ENCODE measurements around the gene ZBED2.
"Not testable (repeated sequence)": the region's sequence is repeated elsewhere in the genome, so short reads cannot be mapped to it uniquely, and the experiment has no call there.

Gene ZBED2, protein sequence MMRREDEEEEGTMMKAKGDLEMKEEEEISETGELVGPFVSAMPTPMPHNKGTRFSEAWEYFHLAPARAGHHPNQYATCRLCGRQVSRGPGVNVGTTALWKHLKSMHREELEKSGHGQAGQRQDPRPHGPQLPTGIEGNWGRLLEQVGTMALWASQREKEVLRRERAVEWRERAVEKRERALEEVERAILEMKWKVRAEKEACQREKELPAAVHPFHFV

DNA sequence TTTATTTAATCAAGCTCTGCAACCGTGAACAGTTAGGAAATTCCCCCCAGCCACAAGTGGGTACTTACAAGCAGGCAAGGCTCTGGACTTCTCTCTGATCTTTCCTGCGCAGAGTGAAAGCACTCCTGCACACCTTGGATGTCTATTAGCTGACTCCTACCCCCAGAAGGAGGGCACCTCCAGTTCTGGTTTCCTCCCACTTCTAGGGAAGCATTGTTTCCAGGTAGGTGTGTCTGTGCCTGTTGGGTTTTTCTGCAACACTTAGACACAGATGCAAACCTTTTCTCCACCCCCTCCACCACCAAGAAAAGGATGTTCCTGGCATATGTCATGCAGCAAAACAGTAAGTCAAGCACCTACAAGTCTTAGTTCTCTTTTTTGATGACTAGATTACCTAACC is at the start of gene ZBED2:
Gene ZBED2, minus strand, starts transcription at position 115 of the 400 bp plus-strand sequence. CDS start 1,145 bp downstream, outside the sequence.
- no peak for DNase-seq

- no peak for DNase-seq
These were observed 44.2 kb upstream of the ZBED2 start for GRCh38 chr3:111639316-111639715.

GRCh38 chr3:111636366-111636885 is 41.3 kb upstream of the ZBED2 start:
- no peak for DNase-seq

- no peak for DNase-seq
These were observed 40.3 kb upstream of the ZBED2 start for GRCh38 chr3:111635403-111635802.

DNA sequence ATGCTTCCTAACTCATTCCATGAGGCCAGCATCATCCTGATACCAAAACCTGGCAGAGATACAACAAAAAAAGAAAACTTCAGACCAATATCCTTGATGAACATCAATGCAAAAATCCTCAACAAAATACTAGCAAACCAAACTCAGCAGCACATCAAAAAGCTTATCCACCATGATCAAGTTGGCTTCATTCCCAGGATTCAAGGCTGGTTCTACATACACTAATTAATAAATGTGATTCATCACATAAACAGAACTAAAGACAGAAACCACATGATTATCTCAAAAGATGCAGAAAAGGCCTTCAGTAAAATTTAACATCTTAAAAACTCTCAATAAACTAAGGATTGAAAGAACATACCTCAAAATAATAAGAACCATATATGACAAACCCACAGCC is 35.5 kb upstream of the ZBED2 start:
- DNase-seq: not testable (repeated sequence)

DNA sequence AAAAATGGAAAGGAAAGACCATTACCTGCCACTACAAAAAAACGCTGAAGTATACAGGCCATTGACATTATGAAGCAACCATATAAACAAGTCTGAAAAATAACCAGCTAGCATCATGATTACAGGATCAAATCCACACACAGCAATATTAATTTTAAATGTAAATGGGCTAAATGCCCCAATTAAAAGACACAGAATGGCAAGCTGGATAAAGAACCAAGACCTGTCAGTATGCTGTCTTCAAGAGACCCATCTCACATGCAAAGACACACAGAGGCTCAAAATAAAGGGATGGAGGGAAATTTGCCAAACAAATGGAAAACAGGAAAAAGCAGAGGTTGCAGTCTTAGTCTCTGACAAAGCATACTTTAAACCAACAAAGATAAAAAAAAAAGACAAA is 33.9 kb upstream of the ZBED2 start:
- not testable (repeated sequence) for DNase-seq

GRCh38 chr3:111627092-111627491 is 31.9 kb upstream of the ZBED2 start:
- DNase-seq: no peak

DNA sequence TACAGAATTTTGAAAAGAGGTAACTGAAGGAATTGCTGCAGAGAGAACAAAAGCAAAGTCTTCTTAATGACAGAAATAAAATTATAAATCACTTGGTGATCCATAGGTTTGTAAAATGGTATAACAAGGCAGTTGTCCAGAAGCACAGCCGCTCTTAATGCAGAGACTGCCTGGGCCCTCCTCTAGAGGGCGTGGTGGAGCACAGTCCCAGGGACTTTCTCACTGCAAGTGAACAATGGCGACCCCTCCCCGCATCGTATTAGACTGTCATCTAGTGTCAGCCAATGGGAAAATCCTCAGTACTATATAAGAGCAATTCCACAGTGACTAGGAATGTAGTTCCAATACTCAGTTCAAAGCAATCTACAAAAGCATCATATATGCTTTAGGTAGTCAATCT is 26.4 kb upstream of the ZBED2 start:
- no peak for DNase-seq

DNA sequence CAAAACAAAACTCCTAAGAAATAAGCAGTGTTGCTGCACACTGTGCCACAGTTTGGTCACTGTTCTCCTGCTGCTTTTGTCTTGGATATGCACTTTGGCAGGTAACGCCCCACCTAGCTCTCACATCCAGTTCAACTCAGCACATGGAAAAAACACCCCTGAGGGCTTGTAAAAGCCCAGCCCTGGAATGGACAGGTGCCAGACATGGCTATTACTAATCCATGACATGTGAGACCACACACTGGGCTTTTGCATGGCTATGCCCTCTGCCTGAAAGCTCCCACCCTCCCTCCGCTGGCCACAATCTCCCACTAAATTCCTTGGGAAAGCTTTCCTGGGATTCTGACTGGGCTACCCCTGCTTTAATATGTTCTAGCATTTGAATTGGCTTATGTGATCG is 24.7 kb upstream of the ZBED2 start:
- DNase-seq: no peak

- no peak for DNase-seq
These were observed 23.8 kb upstream of the ZBED2 start for GRCh38 chr3:111618945-111619344.

DNA sequence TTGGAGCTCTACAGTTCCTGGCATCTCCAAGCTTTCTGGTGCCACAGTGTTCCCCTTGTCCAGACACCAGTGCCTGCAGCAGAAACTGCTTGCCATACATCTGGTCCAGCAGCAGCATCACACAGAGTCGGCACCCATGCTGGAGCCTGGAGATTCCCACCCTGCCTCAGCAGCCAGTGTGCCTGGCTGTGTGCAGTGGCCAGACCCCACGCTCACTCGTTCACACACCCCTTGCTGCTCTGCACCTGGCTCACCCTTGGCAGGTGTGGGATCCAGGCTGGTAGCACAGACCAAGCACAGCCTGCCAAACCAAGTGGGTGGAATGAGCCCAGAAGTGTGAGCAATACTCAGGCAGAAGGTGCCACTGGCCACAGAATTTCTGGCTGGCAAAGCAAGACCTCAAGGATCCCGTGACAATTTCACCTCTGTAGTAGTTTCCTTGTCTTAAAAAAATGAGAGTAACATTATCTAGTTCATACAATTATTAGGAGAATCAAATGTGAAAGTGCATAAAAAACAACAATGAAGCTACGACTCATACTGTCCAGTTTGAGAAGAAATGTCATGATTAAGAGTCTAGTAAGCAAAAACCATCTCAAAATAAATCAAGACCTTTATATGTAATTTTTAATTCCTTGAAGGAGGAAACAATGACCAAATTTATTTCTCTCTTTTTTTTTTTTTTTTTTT is 22.9 kb upstream of the ZBED2 start:
- no peak for DNase-seq

GRCh38 chr3:111617406-111617805 is 22.3 kb upstream of the ZBED2 start:
- no peak for DNase-seq

DNA sequence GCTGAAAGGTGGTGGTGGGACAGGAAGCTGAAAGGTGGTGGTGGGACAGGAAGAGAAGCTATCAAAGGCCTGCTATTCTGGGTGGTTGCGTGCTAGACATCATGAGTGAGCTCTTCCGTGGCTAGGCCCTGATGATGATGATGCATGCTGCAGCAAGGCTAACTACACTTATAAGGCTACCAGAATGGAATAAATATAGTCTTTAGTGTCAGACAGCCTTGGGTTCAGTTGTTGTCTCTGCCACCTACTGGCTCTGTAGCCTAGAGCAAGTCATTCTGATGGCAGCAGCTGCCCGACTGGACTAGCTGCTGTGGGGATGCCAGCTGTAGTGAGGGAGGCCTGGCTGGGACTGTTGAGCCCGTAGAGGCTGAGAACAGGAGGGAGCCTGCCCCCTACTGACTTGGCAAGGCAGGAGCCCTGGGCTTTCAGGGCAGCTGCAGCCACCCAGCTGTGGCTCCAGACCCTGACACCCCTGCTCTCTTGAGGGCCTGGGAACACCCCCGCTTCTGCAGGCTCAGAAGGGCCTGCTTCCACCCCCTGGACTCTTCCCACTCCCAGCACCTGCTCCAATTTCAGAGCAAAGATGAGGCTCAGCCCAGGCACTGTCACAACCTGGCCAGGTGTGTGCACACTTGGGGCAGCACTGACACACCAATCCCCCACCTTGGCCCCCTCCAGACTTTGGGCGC is 21.4 kb upstream of the ZBED2 start:
- DNase-seq: peak; percentile 35

DNA sequence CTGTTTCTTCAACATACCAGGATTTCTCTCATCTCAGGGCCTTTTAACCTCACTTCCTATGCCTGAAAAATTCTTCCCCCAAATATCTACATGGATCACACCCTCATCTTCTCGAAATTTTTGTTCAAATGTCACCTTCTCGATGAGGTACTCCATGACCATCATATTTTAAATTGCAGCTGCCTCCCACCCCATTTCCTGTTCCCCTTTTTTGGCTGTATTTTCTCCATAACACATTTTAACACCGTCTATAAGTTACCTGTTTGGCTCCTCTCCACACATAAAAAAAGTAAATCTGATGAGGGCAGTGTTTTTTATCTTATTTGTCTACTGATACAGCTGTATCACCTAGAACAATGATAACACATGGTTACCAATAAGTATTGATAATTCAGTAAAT is 20.7 kb upstream of the ZBED2 start:
- DNase-seq: no peak

- DNase-seq: no peak
These were observed 18.1 kb upstream of the ZBED2 start for GRCh38 chr3:111613294-111613693.

GRCh38 chr3:111610612-111611054 is 15.5 kb upstream of the ZBED2 start:
- DNase-seq: no peak

DNA sequence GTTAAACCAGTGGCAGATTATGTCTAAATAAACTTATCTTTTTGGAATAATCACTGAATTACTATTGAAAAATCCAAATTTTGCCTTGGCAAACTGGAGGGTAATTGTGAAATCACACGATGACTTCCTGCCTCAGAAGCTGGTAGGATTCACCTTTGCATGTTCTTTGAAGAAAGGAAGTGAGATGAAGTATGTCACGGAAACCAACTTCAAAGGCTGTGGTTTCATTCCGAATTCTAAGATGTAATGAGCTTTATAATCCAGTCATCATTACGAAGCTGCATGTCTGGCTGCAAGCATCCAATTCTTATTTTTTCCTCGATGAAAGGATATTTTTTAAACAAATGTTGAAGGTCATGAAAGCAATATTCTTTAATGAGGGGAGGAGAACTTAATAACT is 15.0 kb upstream of the ZBED2 start:
- DNase-seq: no peak

GRCh38 chr3:111609700-111610099 is 14.6 kb upstream of the ZBED2 start:
- DNase-seq: no peak

DNA sequence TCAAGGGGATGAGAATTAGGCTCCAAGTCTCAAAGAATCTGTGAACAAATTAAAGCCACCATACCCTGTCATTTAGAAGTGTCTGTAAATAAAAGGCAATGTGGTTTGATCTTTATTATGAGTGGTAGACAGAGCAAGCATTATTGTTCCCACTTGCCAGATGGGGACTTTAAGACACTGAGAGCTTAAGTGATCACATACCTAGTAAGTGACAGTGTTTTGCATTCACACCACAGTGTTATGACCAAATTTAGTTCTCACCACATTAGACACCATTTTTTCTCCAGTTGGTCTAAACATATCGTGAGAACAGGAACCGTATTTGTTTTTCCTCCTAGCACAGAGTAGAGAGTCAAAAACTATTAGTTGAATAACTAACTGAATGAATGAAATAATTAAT is 13.2 kb upstream of the ZBED2 start:
- no peak for DNase-seq

GRCh38 chr3:111607240-111607920 is 12.2 kb upstream of the ZBED2 start:
- no peak for DNase-seq

DNA sequence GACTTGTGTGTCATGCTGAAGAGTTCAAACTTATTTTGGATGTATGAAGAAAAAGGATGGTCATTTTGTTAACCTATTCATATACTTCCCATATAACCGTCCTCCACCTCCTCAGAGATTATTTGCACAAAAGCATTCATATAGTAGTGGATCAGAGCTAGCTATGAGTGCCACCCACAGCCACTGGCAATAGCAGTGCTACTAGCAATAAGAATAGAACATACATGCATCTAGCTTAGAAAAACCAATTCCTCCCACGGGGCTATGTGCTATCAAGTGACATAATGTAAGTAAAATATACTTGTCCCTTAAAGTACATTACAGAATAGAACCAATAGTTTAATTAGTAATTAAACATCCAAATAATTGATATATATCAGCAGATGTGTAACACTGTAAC is 10.3 kb upstream of the ZBED2 start:
- DNase-seq: no peak

DNA sequence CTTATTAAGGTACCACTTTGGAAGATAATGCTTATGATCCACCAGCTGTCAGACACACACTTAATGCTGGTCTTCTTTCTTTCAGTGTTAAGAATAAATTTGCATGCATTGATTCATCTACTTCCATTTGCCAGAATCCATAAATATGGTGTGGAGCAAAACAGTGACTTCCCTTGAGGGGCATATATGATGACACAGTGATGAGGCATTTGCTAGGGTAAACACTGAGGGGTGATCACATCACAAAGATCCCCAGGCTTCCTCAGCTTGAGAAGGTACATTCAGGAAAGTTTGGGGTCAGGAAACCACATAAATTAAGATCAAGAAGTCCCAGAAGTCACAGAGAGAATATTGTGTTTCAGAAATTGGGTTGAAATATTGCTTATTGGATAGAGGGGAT is 9.9 kb upstream of the ZBED2 start:
- no peak for DNase-seq

DNA sequence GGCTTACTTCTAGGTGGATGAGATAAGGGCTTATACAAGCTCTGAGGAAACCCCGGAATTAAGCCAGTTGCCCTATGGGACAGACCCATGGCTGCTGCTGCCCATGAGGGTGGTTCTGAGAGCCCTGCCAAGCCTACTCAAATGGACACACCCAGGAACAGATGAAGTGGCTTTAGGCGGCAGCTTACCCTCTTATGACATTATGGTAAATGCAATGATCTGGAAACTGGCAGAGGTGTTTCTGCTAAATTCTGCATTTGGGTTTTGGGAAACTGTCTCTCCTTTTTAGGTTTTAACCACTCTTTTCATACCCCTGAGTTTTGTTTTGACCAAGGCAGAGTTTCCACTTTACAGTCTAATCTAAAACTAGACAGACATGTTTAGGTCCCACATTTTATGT is 9.0 kb upstream of the ZBED2 start:
- no peak for DNase-seq
